H1 (cell line): Measurements from ENCODE around the gene SCGB1C2. TPM values are rescaled to one million over a fixed set of nuclear protein-coding genes. Genes with fewer than 3 reads are reported as not detected.
A peak's percentile ranks its signal among the peaks of the same experiment; 100 is the strongest.
"Not testable (repeated sequence)": the region's sequence is repeated elsewhere in the genome, so short reads cannot be mapped to it uniquely, and the experiment has no call there.

Source experiments
- CTCF ChIA-PET: fragments of 300-600 bp; sonication (Branson Sonifier 250); formaldehyde crosslinking; loops from one replicate; lab custom pipeline; 2021; ENCODE audit not compliant: partially characterized antibody; lab: Charles Lee
- POLR2A ChIA-PET: fragments of 300-600 bp; sonication (Branson Sonifier 250); formaldehyde crosslinking; loops from one replicate; lab custom pipeline; 2021; ENCODE audit warnings: inconsistent platforms; ENCODE audit not compliant: partially characterized antibody; lab: Charles Lee
- DNase-seq, 2 experiments: peaks; one replicate each; pipeline versions ENCODE4 v3.0.0 to v3.0.0-alpha.2; 2010 to 2022; ENCODE audit warnings: low spot score in 2 of 2, low read depth in 1 of 2, mixed read lengths in 1 of 2
- FAIRE-seq: peaks from 2 replicates; lab custom pipeline; 2011; peaks lifted over from hg19 to GRCh38; lab: Jason Lieb, UNC
- H2AFZ ChIP-seq: 2 replicates; pipeline ENCODE4 v1.8.1; 2012; ENCODE audit warnings: low read length, inconsistent platforms
- H2AK5ac ChIP-seq: 2 replicates; pipeline ENCODE4 v1.6.1; 2013; ENCODE audit warnings: low read depth, low read length
- H2BK120ac ChIP-seq: replicated peaks from 2 replicates; pipeline ENCODE3; 2013; ENCODE audit warnings: low read depth, low read length, inconsistent platforms
- H2BK12ac ChIP-seq: 2 replicates; pipeline ENCODE4 v1.6.1; 2013; ENCODE audit warnings: low read depth, low read length
- H2BK15ac ChIP-seq: 2 replicates; pipeline ENCODE4 v1.6.1; 2013; ENCODE audit warnings: low read length
- H2BK20ac ChIP-seq: 2 replicates; pipeline ENCODE4 v1.6.1; 2013; ENCODE audit warnings: low read length
- H2BK5ac ChIP-seq: 2 replicates; pipeline ENCODE4 v1.6.1; 2013; ENCODE audit warnings: low read depth, low read length
- H3K14ac ChIP-seq: 2 replicates; pipeline ENCODE4 v1.6.1; 2013; ENCODE audit warnings: inconsistent platforms; ENCODE audit not compliant: insufficient read length
- H3K18ac ChIP-seq: 2 replicates; pipeline ENCODE4 v1.6.1; 2013; ENCODE audit warnings: low read length; ENCODE audit errors: extremely low read depth
- H3K23ac ChIP-seq: 2 replicates; pipeline ENCODE4 v1.6.1; 2013; ENCODE audit warnings: inconsistent platforms; ENCODE audit not compliant: insufficient read length
- H3K23me2 ChIP-seq: 2 replicates; pipeline ENCODE4 v1.6.1; 2013; ENCODE audit warnings: low read depth, low read length
- H3K27ac ChIP-seq: 2 replicates; pipeline ENCODE4 v1.6.1; 2011; ENCODE audit warnings: low read depth, low read length, inconsistent platforms
- H3K27me3 ChIP-seq, 4 experiments: replicated peaks in 1 of 4; 1 replicate in 1 of 4; 2 replicates in 3 of 4; pipeline versions ENCODE4 v1.6.1 to v1.8.1; 2011 to 2013; ENCODE audit warnings: low read length in 3 of 4, mild to moderate bottlenecking in 3 of 4, inconsistent platforms in 2 of 4, mixed read lengths in 2 of 4, moderate library complexity in 1 of 4; ENCODE audit not compliant: control insufficient read depth in 3 of 4, insufficient read depth in 3 of 4; ENCODE audit errors: extremely low read depth in 1 of 4
- H3K36me3 ChIP-seq, 4 experiments: 2 replicates each; pipeline versions ENCODE4 v1.6.1 to v1.8.1; 2011 to 2013; ENCODE audit warnings: mild to moderate bottlenecking in 4 of 4, low read length in 3 of 4, moderate library complexity in 2 of 4, control low read depth in 1 of 4, inconsistent platforms in 1 of 4; ENCODE audit not compliant: insufficient read depth in 4 of 4, control insufficient read depth in 2 of 4
- H3K4ac ChIP-seq: replicated peaks from 2 replicates; pipeline ENCODE3; 2013; ENCODE audit warnings: low read length, low read depth, mixed read lengths, inconsistent platforms; ENCODE audit not compliant: insufficient read length
- H3K4me1 ChIP-seq, 4 experiments: replicated peaks in 1 of 4; 1 replicate in 1 of 4; 2 replicates in 3 of 4; pipeline versions ENCODE4 v1.6.1 to v1.8.1; 2011 to 2013; ENCODE audit warnings: low read length in 3 of 4, inconsistent platforms in 2 of 4, mixed read lengths in 1 of 4; ENCODE audit not compliant: insufficient read depth in 4 of 4, control insufficient read depth in 3 of 4
- H3K4me2 ChIP-seq, 2 experiments: 2 replicates each; pipeline versions ENCODE4 v1.6.1 to v1.8.1; 2011 to 2013; ENCODE audit warnings: low read depth in 2 of 2, low read length in 2 of 2, control low read depth in 1 of 2, inconsistent platforms in 1 of 2, mild to moderate bottlenecking in 1 of 2; ENCODE audit not compliant: insufficient read depth in 1 of 2
- H3K4me3 ChIP-seq, 4 experiments: fragments of 200-600, 300-600 bp in 1 of 4; sonication (generic), shearing (Covaris generic), sonication (Bioruptor Twin) in 1 of 4; 2 replicates each; pipeline versions ENCODE4 v1.5.1 to v1.8.1; 2011 to 2016; ENCODE audit warnings: low read length in 4 of 4, low read depth in 3 of 4, control low read depth in 2 of 4, inconsistent platforms in 2 of 4, mild to moderate bottlenecking in 2 of 4, mixed read lengths in 1 of 4, moderate library complexity in 1 of 4; ENCODE audit not compliant: insufficient read depth in 2 of 4; ENCODE audit errors: extremely low read depth in 1 of 4
- H3K56ac ChIP-seq: replicated peaks from 2 replicates; pipeline ENCODE3; 2013; ENCODE audit warnings: low read depth, mild to moderate bottlenecking, mixed read lengths, low read length, inconsistent platforms; ENCODE audit not compliant: insufficient read length
- H3K79me1 ChIP-seq: 2 replicates; pipeline ENCODE4 v1.6.1; 2013; ENCODE audit warnings: low read depth, low read length, control low read depth
- H3K79me2 ChIP-seq, 2 experiments: 2 replicates each; pipeline versions ENCODE4 v1.6.1 to v1.8.1; 2012 to 2013; ENCODE audit warnings: low read length in 2 of 2, mild to moderate bottlenecking in 2 of 2, inconsistent platforms in 1 of 2; ENCODE audit not compliant: insufficient read depth in 2 of 2, control insufficient read depth in 1 of 2
- H3K9ac ChIP-seq, 4 experiments: replicated peaks in 1 of 4; 1 replicate in 1 of 4; 2 replicates in 3 of 4; pipeline versions ENCODE4 v1.6.1 to v1.8.1; 2011 to 2013; ENCODE audit warnings: low read depth in 3 of 4, low read length in 3 of 4, control low read depth in 2 of 4, mild to moderate bottlenecking in 2 of 4, moderate library complexity in 2 of 4, inconsistent platforms in 1 of 4; ENCODE audit errors: extremely low read depth in 1 of 4
- H3K9me3 ChIP-seq, 2 experiments: 2 replicates each; pipeline versions ENCODE4 v1.6.1 to v1.8.1; 2012 to 2013; ENCODE audit warnings: mild to moderate bottlenecking in 2 of 2, moderate library complexity in 2 of 2, control low read depth in 1 of 2, inconsistent platforms in 1 of 2, low read depth in 1 of 2, low read length in 1 of 2, mixed read lengths in 1 of 2; ENCODE audit not compliant: insufficient read depth in 2 of 2
- H4K20me1 ChIP-seq, 2 experiments: replicated peaks in 1 of 2; 2 replicates each; pipeline versions ENCODE3 to v1.8.1; 2011 to 2013; ENCODE audit warnings: inconsistent platforms in 2 of 2, low read length in 2 of 2, mild to moderate bottlenecking in 1 of 2; ENCODE audit not compliant: insufficient read depth in 2 of 2, control insufficient read depth in 1 of 2
- H4K5ac ChIP-seq: 2 replicates; pipeline ENCODE4 v1.6.1; 2013; ENCODE audit warnings: low read length, low read depth, mixed read lengths, inconsistent platforms; ENCODE audit not compliant: insufficient read length
- H4K8ac ChIP-seq: 2 replicates; pipeline ENCODE4 v1.8.0; 2013; ENCODE audit warnings: mild to moderate bottlenecking, moderate library complexity, low read length, inconsistent platforms; ENCODE audit not compliant: insufficient read depth; ENCODE audit errors: extremely low read depth
- H4K91ac ChIP-seq: replicated peaks from 2 replicates; pipeline ENCODE3; 2013; ENCODE audit warnings: low read length, mixed read lengths, inconsistent platforms; ENCODE audit not compliant: insufficient read length
- RAD21 ChIP-seq, 2 experiments: IDR thresholded peaks in 1 of 2; conservative IDR thresholded peaks in 1 of 2; 2 replicates each; pipeline ENCODE4 v1.6.1; 2011; ENCODE audit warnings: low read depth in 2 of 2, low read length in 2 of 2, improper control_type of control experiment in 1 of 2, inconsistent platforms in 1 of 2, mild to moderate bottlenecking in 1 of 2, moderate library complexity in 1 of 2
- WGBS, 2 experiments: shearing (Covaris generic) in 1 of 2; methylation state at CpG; one replicate each; pipeline versions ENCODE4 v1.1.6 to v1.1.7; 2013 to 2015; ENCODE audit warnings: low lambda C conversion rate in 2 of 2, mixed read lengths in 2 of 2, inconsistent platforms in 1 of 2, low coverage in 1 of 2, missing lambda C conversion rate in 1 of 2; ENCODE audit not compliant: insufficient replicate concordance in 2 of 2, insufficient coverage in 1 of 2, insufficient read length in 1 of 2; ENCODE audit errors: extremely low coverage in 1 of 2, missing lambda C conversion rate in 1 of 2; 5-methylcytosine and 5-hydroxymethylcytosine counted together
- polyA plus RNA-seq, 7 experiments: library from polyadenylated mRNA; depleted of rRNA in 3 of 7; stranded (reverse) in 5 of 7; unstranded in 2 of 7; fragments of >200 nt in 5 of 7; fragments of 200-250 nt in 2 of 7; gene quantifications; 1 replicate in 5 of 7; 2 replicates in 1 of 7; 4 replicates in 1 of 7; pipeline versions ENCODE4 v1.2.1 to v1.2.3, GENCODE V29; 2011 to 2013; ENCODE audit warnings: missing spikeins in 2 of 7, mixed read lengths in 2 of 7
- total RNA-seq: library from RNA; stranded (reverse); fragmentation: NEBNext Ultra II Directional; extraction: Animal tissue kit (Norgen Biotek cat#: 25700); gene quantifications from 2 replicates; pipeline ENCODE4 v1.2.1, GENCODE V29; 2021
- TF ChIP-seq, protein P1 (sequence below), 3 experiments: IDR thresholded peaks; 1 replicate in 2 of 3; 2 replicates in 1 of 3; pipeline versions ENCODE4 v1.5.1 to v1.6.1; 2011; ENCODE audit warnings: low read length in 3 of 3, mild to moderate bottlenecking in 3 of 3, inconsistent platforms in 2 of 3, low read depth in 1 of 3, moderate library complexity in 1 of 3; ENCODE audit not compliant: insufficient read depth in 1 of 3; ENCODE audit errors: control extremely low read depth in 1 of 3

SCGB1C2 gene
- total and polyA plus RNA-seq, 2 of the 8 experiments (the other 6 are each of a cell fraction or from before 2014, with no cell fraction given): not detected

DNA sequence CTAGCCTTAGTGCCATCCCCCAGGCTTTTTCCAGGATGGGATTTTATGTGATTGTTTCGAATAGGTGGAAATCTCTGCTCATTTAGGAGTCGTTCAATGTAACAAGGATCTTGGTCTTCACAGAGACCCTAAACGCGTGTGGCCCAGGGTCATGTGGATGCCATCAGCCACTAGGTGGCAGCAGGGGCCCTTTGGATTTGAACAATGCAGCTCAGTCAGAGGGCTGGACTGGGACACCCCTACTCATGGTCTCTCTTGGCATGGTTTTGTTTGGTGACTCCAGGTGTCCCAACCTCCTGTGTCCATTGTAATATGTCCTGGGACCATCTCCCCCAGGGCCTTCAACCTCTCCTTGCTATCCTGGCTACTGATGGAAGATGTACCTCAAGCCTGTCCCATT, 838 bp upstream of the SCGB1C2 start:
- 45% methylated on average over 2 of the region's 4 CpGs; no CpG with 5 or more reads in 1 of the 2 experiments for WGBS, 2 experiments
- POLR2A ChIA-PET: not testable (repeated sequence)

More for the DNA sequence above, 838 bp upstream of the SCGB1C2 start:
- H3K4me1 ChIP-seq, H3K23ac ChIP-seq, H3K18ac ChIP-seq, H2BK12ac ChIP-seq, H3K14ac ChIP-seq, H2BK15ac ChIP-seq, H3K4ac ChIP-seq, H3K36me3 ChIP-seq, H3K27ac ChIP-seq, H2BK20ac ChIP-seq, H3K79me2 ChIP-seq, H3K9ac ChIP-seq, H3K27me3 ChIP-seq, H3K4me3 ChIP-seq, H3K56ac ChIP-seq, H2BK5ac ChIP-seq, H4K8ac ChIP-seq, H3K23me2 ChIP-seq, H3K79me1 ChIP-seq, CTCF ChIA-PET, H4K5ac ChIP-seq, H3K4me2 ChIP-seq, H4K20me1 ChIP-seq, H2BK120ac ChIP-seq, FAIRE-seq, H4K91ac ChIP-seq, H2AFZ ChIP-seq, H2AK5ac ChIP-seq: not testable (repeated sequence)
- TF ChIP-seq, protein P1, sequence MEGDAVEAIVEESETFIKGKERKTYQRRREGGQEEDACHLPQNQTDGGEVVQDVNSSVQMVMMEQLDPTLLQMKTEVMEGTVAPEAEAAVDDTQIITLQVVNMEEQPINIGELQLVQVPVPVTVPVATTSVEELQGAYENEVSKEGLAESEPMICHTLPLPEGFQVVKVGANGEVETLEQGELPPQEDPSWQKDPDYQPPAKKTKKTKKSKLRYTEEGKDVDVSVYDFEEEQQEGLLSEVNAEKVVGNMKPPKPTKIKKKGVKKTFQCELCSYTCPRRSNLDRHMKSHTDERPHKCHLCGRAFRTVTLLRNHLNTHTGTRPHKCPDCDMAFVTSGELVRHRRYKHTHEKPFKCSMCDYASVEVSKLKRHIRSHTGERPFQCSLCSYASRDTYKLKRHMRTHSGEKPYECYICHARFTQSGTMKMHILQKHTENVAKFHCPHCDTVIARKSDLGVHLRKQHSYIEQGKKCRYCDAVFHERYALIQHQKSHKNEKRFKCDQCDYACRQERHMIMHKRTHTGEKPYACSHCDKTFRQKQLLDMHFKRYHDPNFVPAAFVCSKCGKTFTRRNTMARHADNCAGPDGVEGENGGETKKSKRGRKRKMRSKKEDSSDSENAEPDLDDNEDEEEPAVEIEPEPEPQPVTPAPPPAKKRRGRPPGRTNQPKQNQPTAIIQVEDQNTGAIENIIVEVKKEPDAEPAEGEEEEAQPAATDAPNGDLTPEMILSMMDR (IDR thresholded peaks at IDR 0.05; ENCODE audit: control extremely low read depth in 1 of 3, insufficient read depth in 1 of 3, low read depth in 1 of 3, low read length in 3 of 3): peak in 1 of 3 experiments; percentile 19; a peak in 2 of 4 replicates
- TF ChIP-seq RAD21 (IDR thresholded peaks at IDR 0.05 in 1 of 2, conservative IDR thresholded peaks at IDR 0.05 in 1 of 2; ENCODE audit: low read depth in 2 of 2, low read length in 2 of 2): peak in 1 of 2 experiments; percentile 14; a peak in 1 of 4 replicates
- DNase-seq: peak in 1 of 2 experiments; percentile 69
- H3K9me3 ChIP-seq: peaks cover 2 to 17% of the 10 kb centered on the region in 2 experiments; a peak in 2 of 4 replicates
